Stimulated activated naive CD8-positive, alpha-beta T cell treated with anti-CD3 and anti-CD28 coated beads, Interleukin-15, amount 100 ng/mL, for 72 hours (primary cell): ENCODE measurements around the gene CYS1.
"Not testable (repeated sequence)": the region's sequence is repeated elsewhere in the genome, so short reads cannot be mapped to it uniquely, and the experiment has no call there.

Experiments used
- ATAC-seq: fragments of 150-1000 bp; cut with Tn5 transposase; 2 replicates; pipeline ENCODE4 v1.10.0; 2021; ENCODE audit warnings: mild to moderate bottlenecking, moderate library complexity
- DNase-seq, 2 donors: peaks; one replicate each; pipeline ENCODE4 v3.0.0; 2021 to 2022
- H3K27ac Mint-ChIP-seq, 2 donors: one replicate each; pipeline ENCODE4 v1.8.0; 2022; ENCODE audit warnings: mild to moderate bottlenecking in 2 of 2, mixed read lengths in 2 of 2, moderate library complexity in 2 of 2
- H3K27me3 Mint-ChIP-seq: one replicate; pipeline ENCODE4 v1.8.0; 2022; ENCODE audit warnings: mixed read lengths
- H3K4me1 Mint-ChIP-seq: one replicate; pipeline ENCODE4 v1.8.0; 2022; ENCODE audit warnings: mild to moderate bottlenecking, mixed read lengths
- H3K4me3 Mint-ChIP-seq, 2 donors: one replicate each; pipeline ENCODE4 v1.8.0; 2022; ENCODE audit warnings: mild to moderate bottlenecking in 2 of 2, mixed read lengths in 2 of 2, moderate library complexity in 1 of 2
- H3K9me3 Mint-ChIP-seq, 2 donors: one replicate each; pipeline ENCODE4 v1.8.0; 2022; ENCODE audit warnings: mixed read lengths in 2 of 2

The CYS1 gene

DNA sequence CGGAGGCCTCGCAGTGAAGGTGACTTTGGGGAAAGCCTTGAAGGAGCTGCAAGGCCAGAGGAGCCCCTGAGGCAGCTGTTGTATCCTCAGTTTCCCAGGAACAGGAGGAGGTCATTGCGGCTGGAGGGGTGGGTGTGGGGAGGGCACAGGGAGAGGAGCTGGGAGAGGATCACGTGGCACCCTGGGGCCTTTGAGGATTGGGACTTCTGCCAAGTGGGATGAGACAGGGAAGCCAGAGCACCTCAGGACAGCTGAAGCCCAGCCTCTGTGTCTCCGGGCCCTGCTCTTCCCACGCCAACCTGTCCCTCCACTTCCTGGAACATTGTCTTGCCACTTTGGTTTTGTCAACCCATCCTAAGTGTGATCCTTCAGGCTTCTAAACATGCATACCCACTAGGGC, 23.0 kb upstream of the CYS1 start:
- no peak overlapping the region for H3K27ac Mint-ChIP-seq
- DNase-seq = no peak
- H3K4me3 Mint-ChIP-seq = no peak overlapping the region
- H3K4me1 Mint-ChIP-seq = no peaks in the 10 kb centered on the region
- peaks cover 0 to 9% of the 10 kb centered on the region in 2 donors for H3K9me3 Mint-ChIP-seq
- peaks cover 15% of the 10 kb centered on the region for H3K27me3 Mint-ChIP-seq
- no peak for ATAC-seq

DNA sequence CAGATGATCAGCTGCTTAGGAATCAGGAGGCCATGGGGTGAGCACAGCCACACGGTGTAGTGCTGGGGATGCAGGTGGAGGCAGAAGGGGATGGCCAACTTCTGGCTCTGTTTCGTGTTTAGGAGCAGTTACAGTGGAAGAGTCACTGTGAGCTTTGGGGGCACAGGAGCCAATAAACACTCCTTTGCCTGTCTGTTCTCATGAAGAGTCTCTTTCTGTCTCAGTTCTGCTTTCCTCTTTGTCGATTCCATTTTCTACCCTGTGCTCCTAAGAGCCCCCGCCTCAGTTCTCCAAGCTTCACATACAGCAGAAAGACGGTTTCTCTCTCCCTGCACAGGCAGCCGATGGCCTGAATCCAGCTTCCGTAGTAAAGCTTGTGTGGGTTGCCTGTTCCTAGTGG, 21.3 kb upstream of the CYS1 start:
- ATAC-seq (no peak), DNase-seq (no peak)
- Mint-ChIP-seq H3K4me1 (peaks cover 7% of the 10 kb centered on the region), H3K27ac (no peak overlapping the region), H3K27me3 (peaks cover 32% of the 10 kb centered on the region), H3K9me3 (peaks cover 0 to under 1% of the 10 kb centered on the region in 2 donors), H3K4me3 (no peak overlapping the region)

DNA sequence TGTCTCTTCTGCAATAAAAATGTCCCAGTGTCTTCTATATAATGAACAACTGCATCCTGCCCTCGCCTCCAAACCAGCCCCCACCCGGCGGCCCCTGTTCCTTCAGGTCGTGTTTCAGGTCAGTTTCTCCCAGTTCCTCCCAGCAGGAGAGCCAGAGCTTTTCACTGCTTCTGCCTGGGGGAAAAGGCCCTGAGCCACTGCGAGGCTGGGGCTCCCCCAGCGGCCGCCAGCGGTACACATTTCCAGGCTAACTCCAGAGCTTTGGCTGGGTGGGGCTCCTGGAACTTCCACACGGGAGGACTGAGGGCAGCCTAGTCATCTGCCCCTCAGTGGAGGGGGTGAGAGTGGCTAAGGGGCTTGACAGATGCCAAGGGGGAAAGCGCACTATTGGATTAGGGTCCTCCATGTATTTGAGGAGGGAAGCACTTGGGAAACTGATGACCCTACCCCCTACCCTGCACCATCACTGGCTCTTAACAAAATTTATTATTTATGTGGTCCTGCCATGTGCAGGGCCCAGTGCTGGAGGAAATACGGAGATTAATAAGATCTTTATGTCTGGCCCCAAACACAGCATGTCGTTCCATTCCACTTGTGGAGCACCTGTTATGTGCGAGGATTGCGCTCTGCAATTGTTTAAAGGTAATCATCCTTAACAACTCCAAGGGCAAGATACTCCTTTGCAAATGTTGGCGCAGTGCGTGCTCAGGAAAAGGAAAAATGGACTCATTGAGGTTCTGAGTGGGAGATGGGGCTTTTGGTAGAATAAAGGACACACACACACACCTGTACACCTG, 17.3 kb upstream of the CYS1 start:
- ATAC-seq = peak; percentile 70
- Mint-ChIP-seq H3K4me3 (no peak overlapping the region), H3K27ac (no peak overlapping the region), H3K27me3 (peaks cover 71% of the 10 kb centered on the region), H3K9me3 (no peaks in the 10 kb centered on the region), H3K4me1 (peaks cover 9% of the 10 kb centered on the region)
- DNase-seq = no peak

- no peak for ATAC-seq
- no peak for DNase-seq
- H3K27me3 Mint-ChIP-seq = peaks cover 76% of the 10 kb centered on the region
- H3K9me3 Mint-ChIP-seq = no peaks in the 10 kb centered on the region
- H3K4me3 Mint-ChIP-seq = no peak overlapping the region
- peaks cover 12% of the 10 kb centered on the region for H3K4me1 Mint-ChIP-seq
- no peak overlapping the region for H3K27ac Mint-ChIP-seq
Measured at GRCh38 chr2:10096641-10097040, 16.4 kb upstream of the CYS1 start.

DNA sequence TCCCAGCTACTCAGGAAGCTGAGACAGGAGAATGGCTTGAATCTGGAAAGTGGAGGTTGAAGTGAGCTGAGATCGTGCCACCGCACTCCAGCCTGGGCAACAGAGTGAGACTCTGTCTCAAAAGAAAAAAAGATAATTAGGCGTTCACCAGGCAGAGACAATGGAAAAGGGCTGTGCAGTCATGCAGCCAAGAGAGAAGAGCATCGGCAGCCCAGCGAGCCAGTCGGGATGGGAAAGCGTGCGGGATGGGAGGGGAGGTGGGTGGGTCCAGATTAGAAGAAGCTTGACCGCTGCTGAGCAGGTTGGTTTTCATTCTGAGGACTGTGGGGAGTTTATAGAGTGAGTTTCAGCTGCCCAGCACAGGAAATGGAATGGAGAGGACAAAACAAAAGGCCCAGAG, 15.0 kb upstream of the CYS1 start:
- Mint-ChIP-seq H3K4me3 (no peak overlapping the region), H3K9me3 (no peaks in the 10 kb centered on the region), H3K27me3 (peaks cover 82% of the 10 kb centered on the region), H3K27ac (no peak overlapping the region), H3K4me1 (peaks cover 19% of the 10 kb centered on the region)
- no peak for DNase-seq
- no peak for ATAC-seq

DNA sequence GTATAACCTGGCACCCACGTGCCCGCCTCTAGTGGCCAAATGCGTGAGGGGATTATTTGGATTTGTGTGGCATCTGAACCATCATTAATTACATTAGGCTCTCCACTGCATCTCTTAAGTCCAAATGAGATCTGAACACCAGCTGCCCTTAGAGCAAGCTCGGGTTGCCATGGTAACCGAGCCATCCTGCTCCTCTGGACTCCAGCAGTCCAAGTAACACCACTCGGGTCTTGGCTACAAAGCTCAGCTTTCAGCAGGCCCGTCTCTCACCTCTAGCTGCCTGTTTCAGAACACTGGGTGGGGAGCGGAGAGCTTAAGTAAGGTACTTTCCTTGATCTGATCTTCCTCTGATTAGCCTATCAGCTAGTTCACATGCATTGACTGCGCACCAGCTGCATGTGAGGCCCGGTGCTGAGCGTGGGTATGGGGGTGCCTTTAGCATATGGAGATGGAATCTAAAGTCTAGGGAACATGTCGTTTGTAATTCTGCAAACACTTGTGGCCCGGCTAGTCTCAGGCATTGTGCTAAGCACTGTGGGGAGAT, 14.1 kb upstream of the CYS1 start:
- Mint-ChIP-seq H3K27ac (no peak overlapping the region), H3K9me3 (no peaks in the 10 kb centered on the region), H3K27me3 (peaks cover 91% of the 10 kb centered on the region), H3K4me3 (no peak overlapping the region), H3K4me1 (peaks cover 19% of the 10 kb centered on the region)
- DNase-seq (no peak), ATAC-seq (no peak)

DNA sequence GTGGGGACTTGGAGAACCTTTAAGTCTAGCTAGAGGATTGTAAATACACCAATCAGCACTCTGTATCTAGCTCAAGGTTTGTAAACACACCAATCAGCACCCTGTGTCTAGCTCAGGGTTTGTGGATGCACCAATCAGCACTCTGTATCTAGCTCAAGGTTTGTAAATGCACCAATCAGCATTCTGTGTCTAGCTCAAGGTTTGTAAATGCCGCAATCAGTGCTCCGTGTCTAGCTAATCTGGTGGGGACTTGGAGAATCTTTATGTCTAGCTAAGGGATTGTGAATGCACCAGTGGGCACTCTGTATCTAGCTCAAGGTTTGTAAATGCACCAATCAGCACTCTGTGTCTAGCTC, 11.7 kb upstream of the CYS1 start:
- not testable (repeated sequence) for H3K9me3 Mint-ChIP-seq, ATAC-seq, DNase-seq, H3K27ac Mint-ChIP-seq
- Mint-ChIP-seq H3K27me3 (peaks cover 98% of the 10 kb centered on the region), H3K4me3 (peak overlapping the region; percentile 32 to 52), H3K4me1 (peaks cover 13% of the 10 kb centered on the region)

DNA sequence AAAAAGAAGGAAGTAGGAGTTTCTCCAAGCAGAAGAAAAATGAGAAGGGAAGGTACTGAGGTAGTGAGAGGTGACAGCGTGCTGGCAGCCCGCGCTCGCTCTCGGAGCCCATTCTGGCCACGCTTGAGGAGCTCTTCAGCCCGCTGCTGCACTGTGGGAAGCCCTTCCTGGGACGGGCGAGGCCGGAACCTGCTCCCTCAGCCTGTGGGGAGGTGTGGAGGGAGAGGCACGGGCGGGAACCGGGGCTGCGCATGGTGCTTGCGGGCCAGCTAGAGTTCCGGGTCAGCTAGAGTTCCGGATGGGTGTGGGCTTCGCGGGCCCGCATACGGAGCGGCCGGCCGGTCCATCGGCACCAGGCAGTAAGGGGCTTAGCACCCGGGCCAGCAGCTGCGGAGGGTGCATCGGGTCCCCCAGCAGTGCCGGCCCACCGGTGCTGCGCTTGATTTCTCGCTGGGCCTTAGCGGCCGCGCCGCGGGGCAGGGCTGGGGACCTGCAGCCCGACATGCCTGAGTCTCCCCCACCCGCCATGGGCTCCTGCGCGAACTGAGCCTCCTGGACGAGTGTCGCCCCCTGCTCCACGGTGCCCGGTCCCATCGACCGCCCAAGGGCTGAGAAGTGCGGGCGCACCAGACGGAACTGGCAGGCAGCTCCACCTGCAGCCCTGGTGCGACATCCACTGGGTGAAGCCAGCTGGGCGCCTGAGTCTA, 11.1 kb upstream of the CYS1 start:
- DNase-seq (peak; percentile 24 to 37), ATAC-seq (peak; percentile 63)
- Mint-ChIP-seq H3K9me3 (no peaks in the 10 kb centered on the region), H3K27me3 (peaks cover 98% of the 10 kb centered on the region), H3K27ac (no peak overlapping the region), H3K4me3 (peak overlapping the region; percentile 55 to 85), H3K4me1 (peaks cover 13% of the 10 kb centered on the region)

GRCh38 chr2:10089565-10090190, 9.5 kb upstream of the CYS1 start:
- DNase-seq (no peak), ATAC-seq (no peak)
- Mint-ChIP-seq H3K4me3 (no peak overlapping the region), H3K4me1 (peaks cover 13% of the 10 kb centered on the region), H3K27me3 (peaks cover 98% of the 10 kb centered on the region), H3K9me3 (no peaks in the 10 kb centered on the region), H3K27ac (no peak overlapping the region)

GRCh38 chr2:10087360-10087759, 7.1 kb upstream of the CYS1 start:
- H3K9me3 Mint-ChIP-seq = no peaks in the 10 kb centered on the region
- DNase-seq = no peak
- no peak overlapping the region for H3K27ac Mint-ChIP-seq
- peaks cover 98% of the 10 kb centered on the region for H3K27me3 Mint-ChIP-seq
- peaks cover 22% of the 10 kb centered on the region for H3K4me1 Mint-ChIP-seq
- no peak for ATAC-seq
- H3K4me3 Mint-ChIP-seq = no peak overlapping the region

DNA sequence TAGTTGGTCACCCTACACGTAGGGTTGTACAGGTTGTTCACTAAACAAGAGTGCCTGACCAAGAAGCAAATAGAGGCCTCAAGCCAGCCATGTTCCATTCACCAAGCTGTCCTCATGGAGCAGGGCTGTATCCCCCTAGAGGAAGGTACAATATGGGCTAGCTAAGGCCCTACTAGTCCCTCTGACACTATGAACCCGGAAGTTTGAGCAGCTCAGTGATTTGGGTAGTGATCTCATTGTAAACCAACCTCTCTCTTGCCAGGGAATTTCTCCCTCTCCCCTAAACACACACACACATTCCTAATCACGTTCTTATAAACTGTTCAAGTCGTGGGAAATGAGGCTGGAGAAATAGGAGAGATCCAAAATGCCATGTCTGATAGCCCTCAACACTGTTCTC, 6.7 kb upstream of the CYS1 start:
- H3K27ac Mint-ChIP-seq = no peak overlapping the region
- no peaks in the 10 kb centered on the region for H3K9me3 Mint-ChIP-seq
- DNase-seq (no peak), ATAC-seq (no peak)
- H3K4me1 Mint-ChIP-seq = peaks cover 23% of the 10 kb centered on the region
- H3K4me3 Mint-ChIP-seq = no peak overlapping the region
- H3K27me3 Mint-ChIP-seq = peaks cover 98% of the 10 kb centered on the region

DNA sequence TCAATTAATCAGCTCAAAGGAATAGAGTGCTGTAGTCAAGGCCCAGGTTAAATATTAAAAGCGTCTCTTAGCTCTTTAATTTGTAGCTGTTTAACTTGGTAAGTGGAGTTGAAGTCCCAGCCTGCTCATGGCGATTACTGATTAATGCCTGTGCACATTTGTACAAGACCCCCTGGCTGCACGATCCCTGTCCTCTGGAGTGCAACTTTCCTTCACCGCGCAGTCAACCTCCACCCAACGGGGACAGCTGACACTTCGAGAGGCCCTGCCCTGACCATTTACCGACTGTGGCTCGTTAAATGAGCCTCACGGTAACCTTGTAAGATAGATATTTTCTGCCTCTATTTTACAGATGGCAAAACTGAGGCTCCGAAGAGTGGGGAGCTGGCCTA, 5.5 kb upstream of the CYS1 start:
- H3K27ac Mint-ChIP-seq = no peak overlapping the region
- ATAC-seq (no peak), DNase-seq (no peak)
- H3K4me3 Mint-ChIP-seq = no peak overlapping the region
- peaks cover 96% of the 10 kb centered on the region for H3K27me3 Mint-ChIP-seq
- H3K9me3 Mint-ChIP-seq = no peaks in the 10 kb centered on the region
- peaks cover 26% of the 10 kb centered on the region for H3K4me1 Mint-ChIP-seq

- H3K4me1 Mint-ChIP-seq = peaks cover 26% of the 10 kb centered on the region
- H3K9me3 Mint-ChIP-seq = no peaks in the 10 kb centered on the region
- H3K27ac Mint-ChIP-seq = no peak overlapping the region
- ATAC-seq (no peak), DNase-seq (no peak)
- no peak overlapping the region for H3K4me3 Mint-ChIP-seq
- peaks cover 91% of the 10 kb centered on the region for H3K27me3 Mint-ChIP-seq
Measured at GRCh38 chr2:10085043-10085667, 4.9 kb upstream of the CYS1 start.

- no peak overlapping the region for H3K4me3 Mint-ChIP-seq
- H3K4me1 Mint-ChIP-seq = peaks cover 27% of the 10 kb centered on the region
- no peak overlapping the region for H3K27ac Mint-ChIP-seq
- ATAC-seq (no peak), DNase-seq (no peak)
- peaks cover 85% of the 10 kb centered on the region for H3K27me3 Mint-ChIP-seq
- no peaks in the 10 kb centered on the region for H3K9me3 Mint-ChIP-seq
Measured at GRCh38 chr2:10084223-10084865, 4.1 kb upstream of the CYS1 start.

- DNase-seq (no peak), ATAC-seq (no peak)
- peaks cover 85% of the 10 kb centered on the region for H3K27me3 Mint-ChIP-seq
- no peak overlapping the region for H3K4me3 Mint-ChIP-seq
- H3K27ac Mint-ChIP-seq = no peak overlapping the region
- no peaks in the 10 kb centered on the region for H3K9me3 Mint-ChIP-seq
- peaks cover 33% of the 10 kb centered on the region for H3K4me1 Mint-ChIP-seq
Measured at GRCh38 chr2:10083692-10084211, 3.5 kb upstream of the CYS1 start.
